ENCODE results near the gene ZFP1.

Gene ZFP1

GRCh38 chr16:75179208-75179607 lies 30.9 kb downstream of the ZFP1 start:
- Histone ChIP-seq H3K4me1 (ENCODE audit: control insufficient read depth, insufficient read depth, low read length) (no peaks in the 10 kb centered on the region), H3K4me3 (ENCODE audit: low read depth, low read length) (no peak overlapping the region), H3K27me3 (ENCODE audit: control insufficient read depth, insufficient read depth, low read length) (no peaks in the 10 kb centered on the region), H3K9me3 (ENCODE audit: control insufficient read depth, insufficient read depth, low read length) (no peaks in the 10 kb centered on the region), H3K9ac (ENCODE audit: low read depth, low read length) (no peak overlapping the region), H3K36me3 (ENCODE audit: control insufficient read depth, insufficient read depth, low read length) (no peaks in the 10 kb centered on the region)

GRCh38 chr16:75181630-75182029 lies 33.3 kb downstream of the ZFP1 start:
- no peaks in the 10 kb centered on the region for H3K27me3 ChIP-seq (ENCODE audit: control insufficient read depth, insufficient read depth, low read length)
- H3K36me3 ChIP-seq (ENCODE audit: control insufficient read depth, insufficient read depth, low read length): no peaks in the 10 kb centered on the region
- no peak overlapping the region for H3K9ac ChIP-seq (ENCODE audit: low read depth, low read length)
- no peaks in the 10 kb centered on the region for H3K4me1 ChIP-seq (ENCODE audit: control insufficient read depth, insufficient read depth, low read length)
- H3K4me3 ChIP-seq (ENCODE audit: low read depth, low read length): no peak overlapping the region
- no peaks in the 10 kb centered on the region for H3K9me3 ChIP-seq (ENCODE audit: control insufficient read depth, insufficient read depth, low read length)

GRCh38 chr16:75188832-75189477 lies 40.6 kb downstream of the ZFP1 start:
- H3K9ac ChIP-seq (ENCODE audit: low read depth, low read length): no peak overlapping the region
- no peak overlapping the region for H3K4me3 ChIP-seq (ENCODE audit: low read depth, low read length)
- H3K9me3 ChIP-seq (ENCODE audit: control insufficient read depth, insufficient read depth, low read length): no peaks in the 10 kb centered on the region
- H3K4me1 ChIP-seq (ENCODE audit: control insufficient read depth, insufficient read depth, low read length): no peaks in the 10 kb centered on the region
- H3K36me3 ChIP-seq (ENCODE audit: control insufficient read depth, insufficient read depth, low read length): no peaks in the 10 kb centered on the region
- no peaks in the 10 kb centered on the region for H3K27me3 ChIP-seq (ENCODE audit: control insufficient read depth, insufficient read depth, low read length)

- H3K36me3 ChIP-seq (ENCODE audit: control insufficient read depth, insufficient read depth, low read length): no peaks in the 10 kb centered on the region
- H3K27me3 ChIP-seq (ENCODE audit: control insufficient read depth, insufficient read depth, low read length): no peaks in the 10 kb centered on the region
- no peaks in the 10 kb centered on the region for H3K9me3 ChIP-seq (ENCODE audit: control insufficient read depth, insufficient read depth, low read length)
- H3K4me3 ChIP-seq (ENCODE audit: low read depth, low read length): no peak overlapping the region
- no peaks in the 10 kb centered on the region for H3K4me1 ChIP-seq (ENCODE audit: control insufficient read depth, insufficient read depth, low read length)
- no peak overlapping the region for H3K9ac ChIP-seq (ENCODE audit: low read depth, low read length)
These were observed 41.4 kb downstream of the ZFP1 start for GRCh38 chr16:75189638-75190245.

GRCh38 chr16:75192606-75193264 lies 44.4 kb downstream of the ZFP1 start:
- H3K4me1 ChIP-seq (ENCODE audit: control insufficient read depth, insufficient read depth, low read length): no peaks in the 10 kb centered on the region
- H3K4me3 ChIP-seq (ENCODE audit: low read depth, low read length): no peak overlapping the region
- H3K27me3 ChIP-seq (ENCODE audit: control insufficient read depth, insufficient read depth, low read length): no peaks in the 10 kb centered on the region
- H3K36me3 ChIP-seq (ENCODE audit: control insufficient read depth, insufficient read depth, low read length): no peaks in the 10 kb centered on the region
- H3K9ac ChIP-seq (ENCODE audit: low read depth, low read length): no peak overlapping the region
- H3K9me3 ChIP-seq (ENCODE audit: control insufficient read depth, insufficient read depth, low read length): no peaks in the 10 kb centered on the region

- H3K9ac ChIP-seq (ENCODE audit: low read depth, low read length): no peak overlapping the region
- H3K4me1 ChIP-seq (ENCODE audit: control insufficient read depth, insufficient read depth, low read length): no peaks in the 10 kb centered on the region
- H3K9me3 ChIP-seq (ENCODE audit: control insufficient read depth, insufficient read depth, low read length): no peaks in the 10 kb centered on the region
- H3K27me3 ChIP-seq (ENCODE audit: control insufficient read depth, insufficient read depth, low read length): no peaks in the 10 kb centered on the region
- H3K4me3 ChIP-seq (ENCODE audit: low read depth, low read length): no peak overlapping the region
- no peaks in the 10 kb centered on the region for H3K36me3 ChIP-seq (ENCODE audit: control insufficient read depth, insufficient read depth, low read length)
These were observed 44.9 kb downstream of the ZFP1 start for GRCh38 chr16:75193265-75193650.

- no peaks in the 10 kb centered on the region for H3K36me3 ChIP-seq (ENCODE audit: control insufficient read depth, insufficient read depth, low read length)
- no peaks in the 10 kb centered on the region for H3K9me3 ChIP-seq (ENCODE audit: control insufficient read depth, insufficient read depth, low read length)
- H3K4me3 ChIP-seq (ENCODE audit: low read depth, low read length): no peak overlapping the region
- H3K4me1 ChIP-seq (ENCODE audit: control insufficient read depth, insufficient read depth, low read length): peaks cover 2% of the 10 kb centered on the region
- H3K9ac ChIP-seq (ENCODE audit: low read depth, low read length): no peak overlapping the region
- no peaks in the 10 kb centered on the region for H3K27me3 ChIP-seq (ENCODE audit: control insufficient read depth, insufficient read depth, low read length)
These were observed 45.6 kb downstream of the ZFP1 start for GRCh38 chr16:75193730-75194444.

- Histone ChIP-seq H3K4me1 (ENCODE audit: control insufficient read depth, insufficient read depth, low read length) (peaks cover 2% of the 10 kb centered on the region), H3K9ac (ENCODE audit: low read depth, low read length) (no peak overlapping the region), H3K27me3 (ENCODE audit: control insufficient read depth, insufficient read depth, low read length) (no peaks in the 10 kb centered on the region), H3K36me3 (ENCODE audit: control insufficient read depth, insufficient read depth, low read length) (no peaks in the 10 kb centered on the region), H3K4me3 (ENCODE audit: low read depth, low read length) (no peak overlapping the region), H3K9me3 (ENCODE audit: control insufficient read depth, insufficient read depth, low read length) (no peaks in the 10 kb centered on the region)
These were observed 47.8 kb downstream of the ZFP1 start for GRCh38 chr16:75195811-75196790.

- Histone ChIP-seq H3K36me3 (ENCODE audit: control insufficient read depth, insufficient read depth, low read length) (no peaks in the 10 kb centered on the region), H3K4me3 (ENCODE audit: low read depth, low read length) (no peak overlapping the region), H3K9me3 (ENCODE audit: control insufficient read depth, insufficient read depth, low read length) (no peaks in the 10 kb centered on the region), H3K27me3 (ENCODE audit: control insufficient read depth, insufficient read depth, low read length) (no peaks in the 10 kb centered on the region), H3K4me1 (ENCODE audit: control insufficient read depth, insufficient read depth, low read length) (peaks cover 2% of the 10 kb centered on the region), H3K9ac (ENCODE audit: low read depth, low read length) (no peak overlapping the region)
These were observed 48.5 kb downstream of the ZFP1 start for GRCh38 chr16:75196836-75197235.

GRCh38 chr16:75197522-75198134 lies 49.3 kb downstream of the ZFP1 start:
- Histone ChIP-seq H3K9me3 (ENCODE audit: control insufficient read depth, insufficient read depth, low read length) (no peaks in the 10 kb centered on the region), H3K36me3 (ENCODE audit: control insufficient read depth, insufficient read depth, low read length) (no peaks in the 10 kb centered on the region), H3K4me1 (ENCODE audit: control insufficient read depth, insufficient read depth, low read length) (peaks cover 2% of the 10 kb centered on the region), H3K27me3 (ENCODE audit: control insufficient read depth, insufficient read depth, low read length) (no peaks in the 10 kb centered on the region), H3K9ac (ENCODE audit: low read depth, low read length) (no peak overlapping the region), H3K4me3 (ENCODE audit: low read depth, low read length) (no peak overlapping the region)
